Mucosa of descending colon (tissue), 3 donors: ENCODE data around the gene ZNF436. TPM values are rescaled to one million over a fixed set of nuclear protein-coding genes. Genes with fewer than 3 reads are reported as not detected.

Experiments
- ATAC-seq: fragments of 200-7000 bp; cut with Tn5 transposase; one replicate; pipeline ENCODE4 v1.9.1; 2020; ENCODE audit warnings: mild to moderate bottlenecking, moderate library complexity
- DNase-seq, 3 donors: peaks; one replicate each; pipeline ENCODE4 v3.0.0-alpha.2; 2020
- H3K36me3 ChIP-seq: fragments of 200-600 bp; one replicate; pipeline ENCODE4 v1.8.0; 2021; ENCODE audit warnings: low read depth, mild to moderate bottlenecking
- H3K4me1 ChIP-seq: fragments of 200-600 bp; one replicate; pipeline ENCODE4 v1.8.0; 2021; ENCODE audit warnings: low read depth, mild to moderate bottlenecking
- H3K4me3 ChIP-seq: fragments of 200-600 bp; one replicate; pipeline ENCODE4 v1.8.0; 2021; ENCODE audit warnings: mild to moderate bottlenecking
- H3K9me3 ChIP-seq: fragments of 200-600 bp; one replicate; pipeline ENCODE4 v1.8.0; 2021; ENCODE audit warnings: mild to moderate bottlenecking
- intact Hi-C, 2 donors: fragments of 100-400 bp; cut with DNase I in 1 of 2; cut with micrococcal nuclease in 1 of 2; formaldehyde crosslinking; loops; one replicate each; pipeline versions ENCODE4 v1.11.0 to v1.11.1; 2022; cut with DNase I, micrococcal nuclease
- total RNA-seq, 3 donors: library from RNA; stranded (reverse); fragmentation: NEBNext Ultra II Directional in 2 of 3; extraction: Animal tissue kit (Norgen Biotek cat#: 25700) in 2 of 3; gene quantifications; one replicate each; pipeline versions ENCODE4 v1.2.1 to v1.2.4, GENCODE V29; 2021 to 2023
- TF ChIP-seq, protein P1 (sequence below): fragments of 200-600 bp; IDR thresholded peaks from one replicate; pipeline ENCODE4 v1.8.0; 2022; ENCODE audit warnings: antibody characterized with exemption, mild to moderate bottlenecking
- donor health status: DM: no; HTN: no; CAD: no; lungs with moderate emphysema.
- donor health status: DM: no; HTN: no; CAD: no.
- donor health status: DM: no; HTN: yes; CAD: no.

Gene ZNF436
- total RNA-seq, 3 donors from 2014 or later = 10.1 to 15.2 (median 11.4) TPM

DNA sequence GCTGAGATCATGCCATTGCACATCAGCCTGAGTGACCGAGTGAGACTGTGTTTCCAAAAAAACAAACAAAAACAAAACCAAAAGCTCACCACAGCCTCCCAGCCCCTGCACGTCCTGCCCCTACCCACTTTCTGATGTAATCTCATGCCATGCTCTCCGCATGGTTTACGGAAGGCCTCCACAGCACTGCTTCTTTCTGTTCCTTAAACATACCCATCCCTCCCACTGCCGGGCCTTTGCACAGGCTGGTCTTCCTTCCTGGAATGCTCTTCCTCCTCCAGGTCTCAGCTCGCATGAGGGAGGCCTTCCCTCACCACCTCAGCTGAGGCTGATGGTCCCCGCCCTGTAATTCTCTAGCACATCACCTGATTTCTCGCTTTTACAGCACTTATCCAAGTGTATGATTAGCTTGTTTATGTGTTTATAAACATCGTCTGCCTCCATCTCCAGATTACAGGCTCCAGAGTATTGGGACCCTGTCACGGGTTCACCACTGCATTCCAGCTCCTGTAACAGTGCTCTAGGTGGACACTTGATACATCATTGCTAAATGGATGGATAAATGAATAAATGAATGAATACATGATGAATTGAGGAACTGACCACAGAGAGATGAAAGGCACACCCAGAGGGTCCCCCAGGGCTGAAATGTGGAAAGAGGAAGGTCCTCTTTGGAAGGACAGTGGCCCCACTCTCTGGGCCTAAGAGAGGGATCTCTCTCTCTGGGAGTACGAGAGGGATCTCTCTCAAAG, 32.8 kb upstream of the ZNF436 start:
- Histone ChIP-seq H3K4me3 (no peak overlapping the region), H3K36me3 (no peaks in the 10 kb centered on the region), H3K9me3 (no peaks in the 10 kb centered on the region), H3K4me1 (peaks cover 27% of the 10 kb centered on the region)
- TF ChIP-seq, protein P1, sequence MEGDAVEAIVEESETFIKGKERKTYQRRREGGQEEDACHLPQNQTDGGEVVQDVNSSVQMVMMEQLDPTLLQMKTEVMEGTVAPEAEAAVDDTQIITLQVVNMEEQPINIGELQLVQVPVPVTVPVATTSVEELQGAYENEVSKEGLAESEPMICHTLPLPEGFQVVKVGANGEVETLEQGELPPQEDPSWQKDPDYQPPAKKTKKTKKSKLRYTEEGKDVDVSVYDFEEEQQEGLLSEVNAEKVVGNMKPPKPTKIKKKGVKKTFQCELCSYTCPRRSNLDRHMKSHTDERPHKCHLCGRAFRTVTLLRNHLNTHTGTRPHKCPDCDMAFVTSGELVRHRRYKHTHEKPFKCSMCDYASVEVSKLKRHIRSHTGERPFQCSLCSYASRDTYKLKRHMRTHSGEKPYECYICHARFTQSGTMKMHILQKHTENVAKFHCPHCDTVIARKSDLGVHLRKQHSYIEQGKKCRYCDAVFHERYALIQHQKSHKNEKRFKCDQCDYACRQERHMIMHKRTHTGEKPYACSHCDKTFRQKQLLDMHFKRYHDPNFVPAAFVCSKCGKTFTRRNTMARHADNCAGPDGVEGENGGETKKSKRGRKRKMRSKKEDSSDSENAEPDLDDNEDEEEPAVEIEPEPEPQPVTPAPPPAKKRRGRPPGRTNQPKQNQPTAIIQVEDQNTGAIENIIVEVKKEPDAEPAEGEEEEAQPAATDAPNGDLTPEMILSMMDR = no peak
- peak; percentile 61 to 78 (median 66) for DNase-seq
- peak; percentile 62 for ATAC-seq
- intact Hi-C loops = no loop called here

DNA sequence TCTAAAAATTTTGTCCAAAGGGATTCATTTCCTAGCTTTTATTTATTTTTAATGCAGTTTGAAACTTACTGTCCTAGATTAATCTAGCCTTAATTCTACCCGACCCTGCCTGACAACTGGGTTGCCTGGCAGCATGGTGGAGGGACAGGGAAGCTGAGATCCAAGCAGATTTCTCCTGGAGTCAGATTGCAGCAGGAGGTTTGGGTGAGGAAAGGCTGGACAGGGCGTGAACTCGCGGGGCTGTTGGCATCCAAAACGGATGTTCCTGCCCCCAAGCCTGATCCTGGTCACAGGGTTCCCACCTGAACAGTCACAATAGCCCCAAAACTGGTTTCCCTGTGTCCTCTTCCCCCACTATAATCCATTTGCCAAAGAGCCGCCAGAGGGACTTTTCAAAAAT, 31.7 kb upstream of the ZNF436 start:
- ATAC-seq (no peak), DNase-seq (no peak)
- H3K4me3 ChIP-seq = no peak overlapping the region
- peaks cover 27% of the 10 kb centered on the region for H3K4me1 ChIP-seq
- no peaks in the 10 kb centered on the region for H3K9me3 ChIP-seq
- no peaks in the 10 kb centered on the region for H3K36me3 ChIP-seq
- TF ChIP-seq, protein P1 = no peak
- intact Hi-C loops = no loop called here

DNA sequence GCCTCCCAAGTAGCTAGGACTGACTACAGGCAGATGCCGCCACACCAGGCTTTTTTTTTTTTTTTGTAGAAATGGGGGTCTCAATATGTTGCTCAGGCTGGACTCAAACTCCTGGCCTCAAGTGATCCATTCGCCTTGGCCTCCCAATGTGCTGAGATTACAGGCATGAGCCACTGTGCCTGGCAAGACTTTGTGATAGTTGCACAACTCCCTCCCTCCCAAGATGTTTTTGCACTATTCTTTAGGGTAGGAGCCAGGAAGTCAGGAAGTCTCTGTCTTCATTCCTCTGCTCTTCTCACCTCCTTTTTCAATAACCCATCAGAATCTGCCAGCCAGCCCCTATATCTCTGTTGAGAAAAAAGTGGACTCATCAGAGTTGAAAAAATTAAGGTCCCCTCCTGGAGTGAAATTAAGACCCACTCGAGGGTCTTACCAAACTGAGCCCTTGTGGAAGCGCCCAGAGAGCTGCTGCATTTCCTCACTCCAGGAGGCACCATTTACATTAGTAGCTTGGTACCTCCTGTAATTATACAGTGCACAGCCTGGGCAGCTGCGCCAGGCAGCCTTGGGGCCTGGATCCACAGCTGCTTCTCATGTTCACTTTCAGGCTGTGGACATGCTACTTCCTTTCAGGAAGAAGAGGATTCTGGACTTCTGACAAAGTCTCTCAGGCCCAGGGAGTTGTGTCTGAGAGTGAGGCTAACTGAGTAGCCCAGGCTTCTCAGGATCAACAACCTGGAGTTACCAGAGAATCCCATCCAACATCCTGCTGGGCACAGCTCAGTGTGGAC, 30.9 kb upstream of the ZNF436 start:
- Histone ChIP-seq H3K36me3 (no peaks in the 10 kb centered on the region), H3K4me3 (no peak overlapping the region), H3K9me3 (no peaks in the 10 kb centered on the region), H3K4me1 (peaks cover 27% of the 10 kb centered on the region)
- ATAC-seq (no peak), DNase-seq (no peak)
- TF ChIP-seq, protein P1 = no peak
- intact Hi-C loops = no loop called here

DNA sequence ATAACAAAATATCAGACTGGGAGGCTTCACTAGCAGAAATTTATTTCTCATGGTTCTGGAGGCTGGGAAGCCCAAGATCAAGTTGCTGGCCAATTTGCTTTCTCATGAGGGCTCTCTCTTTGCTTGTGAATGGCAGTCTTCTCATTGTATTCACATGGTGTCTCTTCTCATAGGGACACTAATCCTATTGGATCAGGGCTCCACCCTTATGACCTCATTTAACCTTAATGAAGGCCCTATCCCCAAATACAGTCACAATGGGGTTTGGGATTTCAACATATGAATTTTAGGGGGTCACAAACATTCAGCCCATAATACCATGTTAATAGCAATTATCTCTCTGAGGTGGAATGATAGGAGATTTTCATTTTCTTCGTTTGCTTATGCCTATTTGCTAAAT, 29.6 kb upstream of the ZNF436 start:
- H3K36me3 ChIP-seq = no peaks in the 10 kb centered on the region
- no peak overlapping the region for H3K4me3 ChIP-seq
- ATAC-seq (no peak), DNase-seq (no peak)
- H3K4me1 ChIP-seq = peaks cover 22% of the 10 kb centered on the region
- no peaks in the 10 kb centered on the region for H3K9me3 ChIP-seq
- intact Hi-C loops = no loop called here
- TF ChIP-seq, protein P1 = no peak

DNA sequence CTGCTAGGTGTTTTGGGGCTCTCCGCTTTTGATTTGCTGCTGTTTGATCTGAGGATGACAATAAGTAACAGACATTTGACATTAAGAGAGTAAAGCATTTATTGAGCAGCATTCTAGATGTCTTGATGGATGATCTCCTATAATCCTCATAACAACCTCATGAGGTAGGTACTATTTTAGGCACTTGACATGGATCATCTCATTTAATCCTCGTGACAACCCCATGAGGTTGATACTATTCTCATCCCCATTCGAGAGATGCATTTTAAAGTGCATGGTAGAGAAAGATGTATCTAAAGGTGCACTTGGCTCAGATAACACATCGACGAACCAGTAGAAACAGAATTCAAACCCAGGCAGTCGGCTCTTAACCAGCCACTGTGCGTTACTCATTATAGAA, 28.3 kb upstream of the ZNF436 start:
- intact Hi-C loops = no loop called here

More for the DNA sequence above, 28.3 kb upstream of the ZNF436 start:
- TF ChIP-seq, protein P1 = no peak
- no peaks in the 10 kb centered on the region for H3K9me3 ChIP-seq
- ATAC-seq (no peak), DNase-seq (no peak)
- H3K4me1 ChIP-seq = peaks cover 9% of the 10 kb centered on the region
- H3K4me3 ChIP-seq = no peak overlapping the region
- H3K36me3 ChIP-seq = peaks cover 2% of the 10 kb centered on the region
